Measurements from ENCODE around the gene RNF130. TPM values are rescaled to one million over a fixed set of nuclear protein-coding genes. Genes with fewer than 3 reads are reported as not detected.

The RNF130 gene
- total and polyA plus RNA-seq, 4 donors = 24.9 to 93.1 (median 51.4) TPM

GRCh38 chr5:180112181-180112861 is 40.8 kb upstream of the RNF130 start (continued):
- TF ChIP-seq JUND (IDR thresholded peaks at IDR 0.05) = no peak
- TF ChIP-seq EGR1 (IDR thresholded peaks at IDR 0.05; ENCODE audit: low read depth in 2 of 2) = no peak
- TF ChIP-seq YY1 (IDR thresholded peaks at IDR 0.05) = no peak

- Histone ChIP-seq H3K9ac (ENCODE audit: low read depth in 1 of 2, low read length in 2 of 2) (no peak overlapping the region), H3K27ac (ENCODE audit: low read depth in 1 of 2, low read length in 2 of 2) (no peak overlapping the region), H3K27me3 (ENCODE audit: control insufficient read depth in 4 of 4, insufficient read depth in 4 of 4, low read length in 3 of 4) (no peaks in the 10 kb centered on the region), H3K36me3 (ENCODE audit: control insufficient read depth in 4 of 4, insufficient read depth in 3 of 4, low read depth in 1 of 4, low read length in 3 of 4) (no peaks in the 10 kb centered on the region), H3K4me3 (ENCODE audit: low read depth in 1 of 3, low read length in 3 of 3) (no peak overlapping the region), H3K4me1 (ENCODE audit: control insufficient read depth in 4 of 4, insufficient read depth in 4 of 4, low read length in 3 of 4) (no peaks in the 10 kb centered on the region), H3K9me3 (ENCODE audit: control insufficient read depth in 4 of 4, low read length in 3 of 4) (peaks cover 0 to 6% (median under 1%) of the 10 kb centered on the region in 4 donors)
- DNase-seq (ENCODE audit: low spot score) = no peak
- TF ChIP-seq EGR1 (IDR thresholded peaks at IDR 0.05; ENCODE audit: low read depth in 2 of 2) = no peak
- no peak for TF ChIP-seq JUND (IDR thresholded peaks at IDR 0.05)
- no peak for TF ChIP-seq RXRA (IDR thresholded peaks at IDR 0.05)
- no peak for TF ChIP-seq NR2F2 (IDR thresholded peaks at IDR 0.05)
- TF ChIP-seq RAD21 (IDR thresholded peaks at IDR 0.05) = no peak
- TF ChIP-seq MAX (IDR thresholded peaks at IDR 0.05) = no peak
- no peak for TF ChIP-seq ATF3 (IDR thresholded peaks at IDR 0.05)
- TF ChIP-seq CTCF (IDR thresholded peaks at IDR 0.05; ENCODE audit: low read depth, low read length, missing input control) = no peak
- no peak for TF ChIP-seq YY1 (IDR thresholded peaks at IDR 0.05)
- TF ChIP-seq REST (IDR thresholded peaks at IDR 0.05) = no peak
- no peak for TF ChIP-seq FOXA1 (IDR thresholded peaks at IDR 0.05)
- TF ChIP-seq HNF4A (conservative IDR thresholded peaks at IDR 0.05) = no peak
- no peak for TF ChIP-seq FOXA2 (IDR thresholded peaks at IDR 0.05)
- TF ChIP-seq TAF1 (conservative IDR thresholded peaks at IDR 0.05) = no peak
- WGBS = 94% methylated on average over 7 of the region's 7 CpGs
Measured at GRCh38 chr5:180111273-180112002, 39.9 kb upstream of the RNF130 start.
